Activated CD8-positive, alpha-beta memory T cell treated with anti-CD3 and anti-CD28 coated beads for 36 hours (primary cell): ENCODE data around the gene FAM174A. TPM values are rescaled to one million over a fixed set of nuclear protein-coding genes. Genes with fewer than 3 reads are reported as not detected.

Experiments used
- CTCF ChIA-PET: fragments of 350-600 bp; sonication (Branson Sonifier 250); formaldehyde crosslinking; loops from one replicate; lab custom pipeline; 2021; ENCODE audit warnings: antibody characterized with exemption; lab: Charles Lee
- POLR2A ChIA-PET: fragments of 350-600 bp; sonication (Branson Sonifier 250); formaldehyde crosslinking; loops from one replicate; lab custom pipeline; 2021; ENCODE audit warnings: antibody characterized with exemption; lab: Charles Lee
- total RNA-seq, 2 experiments: library from RNA; stranded (reverse); gene quantifications; one replicate each; pipeline ENCODE4 v1.2.3, GENCODE V29; 2021

Gene FAM174A
- total RNA-seq, 2 experiments from 2014 or later: 7.7 to 8.8 TPM

DNA sequence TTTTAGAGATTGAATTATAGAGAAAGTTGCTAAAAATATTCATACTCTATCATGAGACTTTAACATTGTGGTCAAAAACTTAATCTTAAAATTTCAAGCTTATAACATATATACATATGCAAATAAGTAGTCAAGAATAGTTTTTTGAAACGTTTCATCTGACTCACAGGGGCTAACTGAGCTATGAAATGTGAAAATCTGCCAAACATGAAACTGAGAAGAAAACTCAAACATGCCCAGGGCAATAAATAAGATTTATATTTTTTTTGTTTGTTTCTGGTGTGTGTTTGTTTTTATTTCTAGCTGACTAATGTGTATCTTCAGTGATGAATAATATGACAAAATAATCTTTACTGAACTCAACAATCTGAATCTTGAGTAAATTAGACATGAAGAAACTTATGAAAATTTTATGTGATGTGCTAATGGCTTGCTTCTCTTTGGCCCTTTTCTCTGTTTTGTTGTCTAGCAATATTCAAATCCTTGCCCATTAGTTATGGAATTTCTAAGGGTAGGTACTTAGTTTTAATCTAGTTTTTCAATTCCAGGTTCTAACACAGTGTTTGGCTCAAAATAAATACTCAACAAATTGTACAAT lies 99.9 kb downstream of the FAM174A start:
- ChIA-PET CTCF (no interaction called here), POLR2A (no interaction called here)
